GM15510 (cell line): ENCODE results near the gene THAP4.

Source experiments
- POLR2A ChIP-seq: IDR thresholded peaks from 3 replicates; pipeline ENCODE4 v1.6.1; 2011; ENCODE audit warnings: borderline replicate concordance; ENCODE audit not compliant: insufficient read length; ENCODE audit errors: extremely low read depth

THAP4 gene

DNA sequence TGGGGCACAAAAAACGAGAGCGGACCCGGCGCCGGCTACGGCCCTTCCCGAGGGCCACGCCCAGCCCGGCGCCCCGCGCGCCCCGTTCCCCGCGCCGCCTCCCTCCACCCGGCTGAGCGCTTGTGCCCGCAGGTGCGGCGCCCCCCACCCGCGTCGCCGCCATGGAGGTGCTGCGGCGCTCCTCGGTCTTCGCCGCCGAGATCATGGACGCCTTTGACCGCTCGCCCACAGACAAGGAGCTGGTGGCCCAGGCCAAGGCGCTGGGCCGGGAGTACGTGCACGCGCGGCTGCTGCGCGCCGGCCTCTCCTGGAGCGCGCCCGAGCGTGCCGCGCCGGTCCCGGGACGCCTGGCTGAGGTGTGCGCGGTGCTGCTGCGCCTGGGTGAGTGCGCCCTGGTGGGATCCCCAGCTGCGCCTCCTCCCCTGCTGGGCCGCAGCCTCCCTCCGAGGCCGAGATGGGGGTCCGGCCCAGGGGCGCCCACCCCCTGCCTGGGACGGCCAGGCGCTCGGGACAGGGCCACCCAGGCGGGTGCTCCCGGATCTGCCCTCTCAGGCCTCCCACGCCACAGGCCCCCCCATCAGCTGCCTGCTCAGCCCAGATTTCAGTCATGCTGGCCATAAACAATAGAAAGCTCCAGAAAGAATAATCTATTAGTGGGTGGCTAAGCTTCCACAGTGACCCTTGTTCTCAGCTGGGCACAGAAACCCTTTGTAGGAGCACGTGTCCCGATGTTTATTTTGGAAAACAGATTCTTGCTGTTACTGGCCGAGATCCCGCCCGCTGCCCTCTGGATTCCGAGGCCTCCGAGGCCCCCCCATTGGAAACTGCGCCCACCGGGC is 77.4 kb downstream of the THAP4 start:
- TF ChIP-seq POLR2A, result no peak

GRCh38 chr2:241558532-241559322 is 78.2 kb downstream of the THAP4 start, which contains the start of gene BOK:
Gene BOK (plus strand): TSS chr2:241558745. CDS start chr2:241559484, 739 bp downstream.
- TF ChIP-seq POLR2A, result no peak

- TF ChIP-seq POLR2A, result no peak
These were observed 80.2 kb downstream of the THAP4 start for GRCh38 chr2:241556746-241557145.

GRCh38 chr2:241555711-241556110 is 81.2 kb downstream of the THAP4 start:
- no peak for TF ChIP-seq POLR2A

DNA sequence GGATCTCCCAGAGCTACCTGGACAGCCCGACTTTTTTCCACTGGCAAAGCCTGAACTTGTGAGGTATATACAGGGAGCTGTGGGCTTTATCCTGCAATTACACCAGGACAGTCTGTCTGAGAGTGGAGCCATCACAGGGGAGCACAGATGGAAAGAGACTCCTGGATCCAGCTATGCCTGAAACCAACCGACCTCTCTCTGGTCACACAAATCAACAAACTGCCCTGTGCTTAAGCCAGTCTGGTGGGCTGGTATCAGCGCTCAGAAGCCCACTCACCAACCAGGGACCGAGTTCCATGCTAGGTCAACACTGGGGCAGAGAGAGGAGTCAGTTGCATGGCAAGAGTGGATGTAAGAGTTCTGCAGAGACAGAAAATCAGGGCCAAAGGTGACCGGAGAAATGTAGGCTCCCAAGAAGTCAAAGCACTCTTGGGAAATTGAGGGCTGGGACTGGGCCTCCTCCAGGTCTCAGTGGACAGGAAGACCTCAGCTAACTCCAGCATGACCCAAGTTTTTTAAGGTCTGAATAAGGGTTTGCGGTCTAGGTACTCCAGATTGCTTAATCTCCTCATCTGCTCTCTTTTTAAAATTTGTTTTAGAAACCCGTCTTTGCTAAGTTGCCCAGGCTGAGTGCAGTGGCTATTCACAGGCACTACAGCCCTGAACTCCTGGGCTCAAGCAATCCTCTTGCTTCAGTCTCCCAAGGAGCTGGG is 82.2 kb downstream of the THAP4 start:
- TF ChIP-seq POLR2A, result no peak

GRCh38 chr2:241553981-241554380 is 83.0 kb downstream of the THAP4 start:
- TF ChIP-seq POLR2A, result no peak

DNA sequence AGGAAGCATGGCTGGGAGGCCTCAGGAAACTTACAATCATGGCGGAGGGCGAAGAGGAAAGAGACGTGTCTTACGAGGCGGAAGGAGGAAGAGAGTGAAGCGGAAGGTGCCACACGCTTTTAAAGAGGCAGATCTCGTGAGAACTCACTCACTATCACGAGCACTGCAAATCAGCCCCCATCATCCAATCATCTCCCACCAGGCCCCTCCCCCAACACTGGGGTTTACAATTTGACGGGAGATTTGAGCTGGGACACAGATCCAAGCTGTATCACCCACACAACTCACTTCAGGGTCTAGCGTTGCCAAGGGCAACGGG is 83.5 kb downstream of the THAP4 start:
- no peak for TF ChIP-seq POLR2A

GRCh38 chr2:241551998-241552737 is 84.8 kb downstream of the THAP4 start:
- TF ChIP-seq POLR2A, result no peak

DNA sequence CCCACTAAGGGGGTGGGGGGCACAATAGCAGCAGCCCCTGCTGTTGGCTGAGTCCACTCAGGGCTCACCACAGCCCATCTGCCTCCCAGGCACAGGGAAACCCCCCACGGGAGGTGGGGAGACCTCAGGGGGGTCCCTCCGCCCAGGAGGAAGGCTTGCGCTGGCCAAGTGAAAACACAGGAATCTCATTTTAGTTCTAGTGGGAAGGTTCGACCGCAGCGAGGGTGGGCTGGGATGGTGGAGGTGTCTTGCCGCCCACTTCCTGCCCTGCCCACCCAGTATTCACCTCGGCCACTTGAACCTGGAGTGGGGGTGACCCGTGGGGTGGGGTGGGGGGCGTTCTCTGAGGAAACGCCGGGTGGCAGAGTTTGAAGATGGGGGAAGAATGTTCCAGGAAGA is 85.4 kb downstream of the THAP4 start:
- no peak for TF ChIP-seq POLR2A

- no peak for TF ChIP-seq POLR2A
These were observed 86.1 kb downstream of the THAP4 start for GRCh38 chr2:241550616-241551580.

GRCh38 chr2:241548451-241548835 is 88.5 kb downstream of the THAP4 start:
- no peak for TF ChIP-seq POLR2A

DNA sequence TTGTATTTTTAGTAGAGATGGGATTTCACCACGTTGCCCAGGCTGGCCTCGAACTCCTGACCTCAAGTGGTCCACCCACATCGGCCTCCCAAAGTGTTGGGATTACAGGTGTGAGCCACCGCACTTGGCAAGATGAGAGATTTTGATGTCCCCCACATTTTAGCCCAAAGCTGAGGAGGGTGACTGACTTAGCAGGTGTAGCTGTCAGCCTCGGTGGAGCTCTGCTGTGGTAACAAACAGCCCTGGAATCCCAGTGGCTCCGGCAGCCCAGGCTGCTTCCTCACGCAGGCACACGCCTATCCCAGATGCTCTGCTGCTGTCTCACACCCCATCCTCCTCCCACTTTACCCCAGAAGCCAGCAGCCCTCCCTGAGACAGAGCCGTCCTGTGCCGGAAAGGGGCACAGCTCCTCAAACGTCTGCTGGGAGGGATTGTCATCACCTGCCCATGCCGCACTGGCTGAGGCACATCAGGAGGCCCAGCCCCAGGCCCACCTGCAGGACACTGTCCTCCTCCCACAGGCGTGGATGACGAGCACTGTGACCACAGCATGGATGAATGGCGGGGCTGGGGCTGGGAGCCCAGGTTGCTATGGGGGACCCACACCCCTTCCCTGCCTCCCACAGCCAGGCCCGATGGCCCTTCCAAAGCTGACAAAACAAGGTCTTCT is 89.0 kb downstream of the THAP4 start:
- no peak for TF ChIP-seq POLR2A
